Tibial nerve (tissue), 4 donors: ENCODE data around the gene SH2D3A. TPM values are rescaled to one million over a fixed set of nuclear protein-coding genes. Genes with fewer than 3 reads are reported as not detected.

Experiments
- DNase-seq, 2 donors: peaks; one replicate each; pipeline ENCODE4 v3.0.0-alpha.2; 2019; ENCODE audit warnings: low spot score in 2 of 2
- H3K27ac ChIP-seq, 4 donors: fragments of 200-600 bp; sonication (generic) in 3 of 4; one replicate each; pipeline ENCODE4 v1.5.1; 2017 to 2019; ENCODE audit warnings: mild to moderate bottlenecking in 1 of 4
- H3K27me3 ChIP-seq, 2 donors: fragments of 200-600 bp; sonication (generic) in 1 of 2; one replicate each; pipeline versions ENCODE4 v1.5.1 to v1.6.0; 2017 to 2019
- H3K36me3 ChIP-seq, 3 donors: fragments of 200-600 bp; sonication (generic); one replicate each; pipeline ENCODE4 v1.5.1; 2018 to 2019
- H3K4me1 ChIP-seq, 4 donors: fragments of 200-600 bp; sonication (generic) in 3 of 4; one replicate each; pipeline ENCODE4 v1.5.1; 2017 to 2019
- H3K4me3 ChIP-seq, 4 donors: fragments of 200-600 bp; sonication (generic) in 3 of 4; one replicate each; pipeline ENCODE4 v1.5.1; 2017 to 2019; ENCODE audit warnings: mild to moderate bottlenecking in 1 of 4, moderate library complexity in 1 of 4
- H3K9me3 ChIP-seq, 4 donors: fragments of 200-600 bp; sonication (generic) in 3 of 4; one replicate each; pipeline ENCODE4 v1.5.1; 2017 to 2019
- CTCF ChIP-seq, 5 experiments: fragments of 200-600 bp in 3 of 5; fragments of 450-650 bp in 2 of 5; sonication (generic) in 3 of 5; IDR thresholded peaks; one replicate each; pipeline ENCODE4 v1.5.1; 2016 to 2019; ENCODE audit warnings: antibody characterized with exemption in 5 of 5, mild to moderate bottlenecking in 3 of 5, moderate library complexity in 2 of 5
- EP300 ChIP-seq, 2 donors: sonication (generic); formaldehyde crosslinking; IDR thresholded peaks; one replicate each; pipeline ENCODE4 v1.6.1; 2017; ENCODE audit warnings: antibody characterized with exemption in 2 of 2, mild to moderate bottlenecking in 1 of 2
- POLR2A ChIP-seq, 2 donors: fragments of 450-650 bp; IDR thresholded peaks; one replicate each; pipeline ENCODE4 v1.6.1; 2017; ENCODE audit warnings: antibody characterized with exemption in 2 of 2, mild to moderate bottlenecking in 2 of 2, moderate library complexity in 2 of 2
- WGBS, 2 donors: methylation state at CpG; one replicate each; pipeline ENCODE4 v1.1.5; 2018; 5-methylcytosine and 5-hydroxymethylcytosine counted together
- total RNA-seq, 4 donors: library from RNA; depleted of rRNA; stranded (reverse); fragments of >200 nt; gene quantifications; one replicate each; pipeline ENCODE4 v1.1.0, GENCODE V29; 2016

SH2D3A gene
- 1 to 10 TPM in 1 of 4 donors, under 1 TPM in 2, not detected in 1; 0.39 to 4.2 (median 0.44) TPM for total RNA-seq

- WGBS, 2 donors, result 3% methylated on average over 45 to 47 of the region's 47 CpGs
- peaks cover 0 to 4% (median 0%) of the 10 kb centered on the region in 4 donors for H3K9me3 ChIP-seq
- H3K27me3 ChIP-seq, result peaks cover 0 to 54% of the 10 kb centered on the region in 2 donors
- DNase-seq, result no peak
- H3K4me3 ChIP-seq, result peak within 1 kb of the TSS in 2 of 4 donors; percentile 39 to 43
- peaks cover 0 to 12% (median 3%) of the 10 kb centered on the region in 4 donors for H3K4me1 ChIP-seq
- peak within 1 kb of the TSS in 1 of 4 donors; percentile 73 for H3K27ac ChIP-seq
- no peaks in the 10 kb centered on the region for H3K36me3 ChIP-seq
- TF ChIP-seq EP300 (IDR thresholded peaks at IDR 0.05) (no peak), CTCF (IDR thresholded peaks at IDR 0.05) (no peak), POLR2A (IDR thresholded peaks at IDR 0.05) (no peak)
Measured at GRCh38 chr19:6767357-6768235, at the start of gene SH2D3A. Gene SH2D3A (minus strand): TSS chr19:6767435. CDS start chr19:6763748, 3,687 bp downstream.

- Histone ChIP-seq H3K9me3 (peaks cover 0 to 18% (median 0%) of the 10 kb centered on the region in 4 donors), H3K27ac (no peak overlapping the region), H3K27me3 (no peaks in the 10 kb centered on the region), H3K4me3 (no peak overlapping the region), H3K4me1 (no peaks in the 10 kb centered on the region), H3K36me3 (no peaks in the 10 kb centered on the region)
- no peak for DNase-seq
- WGBS, 2 donors, result 81 to 93% methylated on average over 4 of the region's 4 CpGs
- no peak for TF ChIP-seq EP300 (IDR thresholded peaks at IDR 0.05)
- TF ChIP-seq POLR2A (IDR thresholded peaks at IDR 0.05), result no peak
- TF ChIP-seq CTCF (IDR thresholded peaks at IDR 0.05), result no peak
Measured at GRCh38 chr19:6813659-6814058, 46.4 kb upstream of the SH2D3A start.

GRCh38 chr19:6812612-6813011 is 45.4 kb upstream of the SH2D3A start:
- WGBS, 2 donors, result 86 to 91% methylated on average over 2 of the region's 2 CpGs
- no peaks in the 10 kb centered on the region for H3K4me1 ChIP-seq
- TF ChIP-seq EP300 (IDR thresholded peaks at IDR 0.05) (no peak), CTCF (IDR thresholded peaks at IDR 0.05) (no peak), POLR2A (IDR thresholded peaks at IDR 0.05) (no peak)
- no peak for DNase-seq
- H3K27me3 ChIP-seq, result no peaks in the 10 kb centered on the region
- peaks cover 0 to 24% (median 0%) of the 10 kb centered on the region in 4 donors for H3K9me3 ChIP-seq
- H3K4me3 ChIP-seq, result no peak overlapping the region
- no peaks in the 10 kb centered on the region for H3K36me3 ChIP-seq
- H3K27ac ChIP-seq, result no peak overlapping the region

GRCh38 chr19:6811906-6812305 is 44.7 kb upstream of the SH2D3A start:
- TF ChIP-seq POLR2A (IDR thresholded peaks at IDR 0.05), result no peak
- no peak for TF ChIP-seq EP300 (IDR thresholded peaks at IDR 0.05)
- TF ChIP-seq CTCF (IDR thresholded peaks at IDR 0.05), result no peak
- Histone ChIP-seq H3K4me3 (no peak overlapping the region), H3K27me3 (no peaks in the 10 kb centered on the region), H3K36me3 (no peaks in the 10 kb centered on the region), H3K4me1 (no peaks in the 10 kb centered on the region), H3K9me3 (peaks cover 0 to 26% (median 0%) of the 10 kb centered on the region in 4 donors), H3K27ac (no peak overlapping the region)
- WGBS, 2 donors, result 31 to 43% methylated on average over 2 of the region's 2 CpGs
- DNase-seq, result no peak

- DNase-seq, result no peak
- no peaks in the 10 kb centered on the region for H3K36me3 ChIP-seq
- TF ChIP-seq POLR2A (IDR thresholded peaks at IDR 0.05), result no peak
- TF ChIP-seq EP300 (IDR thresholded peaks at IDR 0.05), result no peak
- no peak for TF ChIP-seq CTCF (IDR thresholded peaks at IDR 0.05)
- H3K4me3 ChIP-seq, result no peak overlapping the region
- no peak overlapping the region for H3K27ac ChIP-seq
- H3K9me3 ChIP-seq, result peaks cover 0 to 26% (median 0%) of the 10 kb centered on the region in 4 donors
- H3K4me1 ChIP-seq, result no peaks in the 10 kb centered on the region
- 65 to 82% methylated on average over 3 of the region's 3 CpGs for WGBS, 2 donors
- no peaks in the 10 kb centered on the region for H3K27me3 ChIP-seq
Measured at GRCh38 chr19:6811378-6811777, 44.1 kb upstream of the SH2D3A start.
